C4-2B (cell line): ENCODE results near the gene APLF.

Source experiments
- H3K27ac ChIP-seq: fragments of 450-650 bp; 2 replicates; pipeline ENCODE4 v1.5.1; 2017
- ZFX ChIP-seq: fragments of 450-650 bp; IDR thresholded peaks from 2 replicates; pipeline ENCODE4 v1.6.1; 2017
- TF ChIP-seq, protein P1 (sequence below): fragments of 450-650 bp; conservative IDR thresholded peaks from 2 replicates; pipeline ENCODE4 v1.5.1; 2017; ENCODE audit warnings: mild to moderate bottlenecking

APLF gene

GRCh38 chr2:68456198-68456597 lies 11.2 kb upstream of the APLF start:
- TF ChIP-seq ZFX: no peak
- TF ChIP-seq, protein P1, sequence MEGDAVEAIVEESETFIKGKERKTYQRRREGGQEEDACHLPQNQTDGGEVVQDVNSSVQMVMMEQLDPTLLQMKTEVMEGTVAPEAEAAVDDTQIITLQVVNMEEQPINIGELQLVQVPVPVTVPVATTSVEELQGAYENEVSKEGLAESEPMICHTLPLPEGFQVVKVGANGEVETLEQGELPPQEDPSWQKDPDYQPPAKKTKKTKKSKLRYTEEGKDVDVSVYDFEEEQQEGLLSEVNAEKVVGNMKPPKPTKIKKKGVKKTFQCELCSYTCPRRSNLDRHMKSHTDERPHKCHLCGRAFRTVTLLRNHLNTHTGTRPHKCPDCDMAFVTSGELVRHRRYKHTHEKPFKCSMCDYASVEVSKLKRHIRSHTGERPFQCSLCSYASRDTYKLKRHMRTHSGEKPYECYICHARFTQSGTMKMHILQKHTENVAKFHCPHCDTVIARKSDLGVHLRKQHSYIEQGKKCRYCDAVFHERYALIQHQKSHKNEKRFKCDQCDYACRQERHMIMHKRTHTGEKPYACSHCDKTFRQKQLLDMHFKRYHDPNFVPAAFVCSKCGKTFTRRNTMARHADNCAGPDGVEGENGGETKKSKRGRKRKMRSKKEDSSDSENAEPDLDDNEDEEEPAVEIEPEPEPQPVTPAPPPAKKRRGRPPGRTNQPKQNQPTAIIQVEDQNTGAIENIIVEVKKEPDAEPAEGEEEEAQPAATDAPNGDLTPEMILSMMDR: no peak
- H3K27ac ChIP-seq: no peak overlapping the region

GRCh38 chr2:68458981-68459380 lies 8.4 kb upstream of the APLF start:
- TF ChIP-seq, protein P1: no peak
- TF ChIP-seq ZFX: no peak
- no peak overlapping the region for H3K27ac ChIP-seq

DNA sequence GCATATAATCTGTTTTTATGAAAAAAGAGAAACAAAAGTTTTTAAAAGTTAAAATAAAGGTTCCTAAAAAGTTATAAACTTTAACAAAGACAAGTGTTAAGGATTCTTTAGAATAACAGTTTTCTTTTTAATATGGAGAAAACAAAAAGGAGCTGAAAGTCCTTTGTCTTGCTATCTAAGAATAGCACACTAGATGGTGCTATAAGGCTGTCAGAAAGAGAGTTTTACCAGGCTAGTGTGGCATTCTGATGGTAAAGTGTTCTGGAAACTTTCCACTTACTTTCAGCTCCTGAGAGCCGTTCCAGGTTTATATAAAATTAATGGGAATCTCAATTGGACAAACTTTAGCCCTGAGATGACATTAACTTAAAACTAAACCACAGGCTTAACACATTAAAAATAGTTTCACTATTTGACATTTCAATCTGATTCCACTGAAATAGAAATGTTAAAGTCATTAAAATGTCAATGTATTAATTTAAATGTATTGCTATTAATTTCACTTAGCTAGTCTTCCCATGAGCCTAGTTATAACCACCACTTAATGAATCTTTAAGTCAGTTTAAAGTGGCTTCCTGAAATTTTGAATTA lies 4.0 kb upstream of the APLF start:
- TF ChIP-seq, protein P1: peak; percentile 66
- TF ChIP-seq ZFX: no peak

DNA sequence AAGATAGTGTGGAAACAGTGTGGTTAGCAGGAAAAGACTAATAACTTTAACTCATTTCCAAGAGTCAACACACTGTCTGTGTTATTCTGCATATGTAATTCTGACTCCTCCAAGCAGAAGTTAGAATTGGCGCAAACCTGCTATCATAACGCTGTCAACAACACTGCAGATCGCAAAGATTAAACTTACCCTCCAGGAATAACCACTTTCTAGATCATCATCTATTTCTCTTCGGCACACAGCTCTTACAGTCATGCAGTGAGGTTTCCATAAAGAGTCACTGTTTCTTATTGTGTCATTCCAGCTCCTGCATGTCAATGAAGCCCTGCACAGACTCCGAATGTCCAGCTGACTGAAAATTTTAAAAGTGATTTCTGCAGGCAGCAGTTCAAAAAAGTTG lies 2.7 kb upstream of the APLF start:
- no peak overlapping the region for H3K27ac ChIP-seq
- TF ChIP-seq ZFX: no peak
- TF ChIP-seq, protein P1: no peak

More for the DNA sequence above, 4.0 kb upstream of the APLF start:
- no peak overlapping the region for H3K27ac ChIP-seq

DNA sequence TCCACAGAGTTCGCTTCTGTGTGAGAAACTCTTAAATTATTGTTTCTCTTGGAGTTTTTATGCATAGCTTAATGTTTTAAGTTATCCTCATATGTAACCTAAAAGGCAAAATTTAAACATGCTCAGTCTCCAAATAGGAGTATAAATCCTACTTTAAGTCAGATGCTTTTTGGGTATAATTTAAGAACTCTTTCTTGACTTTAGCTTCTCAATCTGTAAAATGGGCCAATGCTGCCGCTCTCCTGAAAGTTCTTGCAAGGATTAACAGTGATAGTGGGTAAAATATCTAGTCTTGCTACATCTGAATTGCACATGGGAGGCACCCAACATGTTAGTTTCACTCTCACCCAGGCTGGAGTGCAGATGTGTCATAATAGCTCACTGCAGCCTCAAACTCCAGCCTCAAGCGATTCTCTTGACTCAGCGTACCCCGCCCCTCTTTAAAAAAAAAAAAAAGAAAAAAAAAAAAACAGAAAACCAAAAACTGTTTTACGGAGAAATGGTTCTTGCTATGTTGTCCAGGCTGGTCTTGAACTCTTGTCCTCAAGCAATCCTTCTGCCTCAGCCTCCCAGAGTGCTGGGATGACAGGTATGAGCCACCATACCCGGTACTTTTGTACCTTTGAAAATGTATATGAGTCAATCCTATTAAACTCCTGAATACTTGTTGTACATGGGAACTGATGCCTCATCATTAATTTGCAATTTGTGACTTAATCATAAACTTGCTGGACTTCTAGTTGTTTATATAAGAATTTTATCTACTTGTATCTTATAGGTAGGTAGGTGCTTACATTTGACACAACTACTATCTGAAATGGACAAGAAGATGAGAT lies 2.1 kb upstream of the APLF start:
- H3K27ac ChIP-seq: no peak overlapping the region
- TF ChIP-seq, protein P1: no peak
- TF ChIP-seq ZFX: no peak

DNA sequence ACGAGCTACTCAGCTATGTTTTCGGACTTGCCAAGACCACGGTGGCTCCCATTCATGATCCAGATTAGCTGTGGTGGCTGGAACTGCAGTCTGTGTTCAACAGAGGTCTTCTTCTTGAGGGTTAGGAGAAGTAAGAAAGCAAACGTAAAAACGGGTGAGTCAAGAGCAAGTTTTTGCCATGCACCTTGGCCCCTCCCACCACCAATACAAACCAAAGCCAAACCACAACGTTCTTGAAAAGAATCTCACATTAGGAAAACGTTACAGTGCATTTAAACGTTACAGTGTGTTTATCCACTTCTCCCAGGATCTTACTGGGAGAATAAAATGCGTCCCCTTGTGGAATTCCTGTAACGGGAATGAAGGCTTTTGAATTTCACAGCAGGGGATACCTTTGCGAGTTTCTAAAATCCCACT lies 1.0 kb upstream of the APLF start:
- TF ChIP-seq, protein P1: no peak; the same call in 1 of the 2 replicates
- TF ChIP-seq ZFX: no peak
- peak overlapping the region; percentile 57; the same call in 1 of the 2 replicates for H3K27ac ChIP-seq

GRCh38 chr2:68466778-68467076 lies 658 bp upstream of the APLF start:
- no peak for TF ChIP-seq ZFX
- TF ChIP-seq, protein P1: no peak

More at GRCh38 chr2:68466778-68467076, 658 bp upstream of the APLF start:
- peak overlapping the region; percentile 57; the same call in 1 of the 2 replicates for H3K27ac ChIP-seq
